Transverse colon (tissue), 3 donors: ENCODE measurements around the gene NECTIN1.

Source experiments
- POLR2A ChIP-seq: fragments of 450-650 bp; IDR thresholded peaks from one replicate; pipeline ENCODE4 v1.6.1; 2016; ENCODE audit warnings: antibody characterized with exemption, mild to moderate bottlenecking, moderate library complexity
- TF ChIP-seq, protein P1 (sequence below), 5 experiments: fragments of 200-600 bp in 3 of 5; fragments of 450-650 bp in 2 of 5; sonication (generic) in 3 of 5; IDR thresholded peaks; 1 replicate in 2 of 5; 2 replicates in 3 of 5; pipeline ENCODE4 v1.5.1; 2016 to 2017; ENCODE audit warnings: antibody characterized with exemption in 5 of 5, inconsistent platforms in 3 of 5, mild to moderate bottlenecking in 2 of 5, moderate library complexity in 1 of 5

DNA sequence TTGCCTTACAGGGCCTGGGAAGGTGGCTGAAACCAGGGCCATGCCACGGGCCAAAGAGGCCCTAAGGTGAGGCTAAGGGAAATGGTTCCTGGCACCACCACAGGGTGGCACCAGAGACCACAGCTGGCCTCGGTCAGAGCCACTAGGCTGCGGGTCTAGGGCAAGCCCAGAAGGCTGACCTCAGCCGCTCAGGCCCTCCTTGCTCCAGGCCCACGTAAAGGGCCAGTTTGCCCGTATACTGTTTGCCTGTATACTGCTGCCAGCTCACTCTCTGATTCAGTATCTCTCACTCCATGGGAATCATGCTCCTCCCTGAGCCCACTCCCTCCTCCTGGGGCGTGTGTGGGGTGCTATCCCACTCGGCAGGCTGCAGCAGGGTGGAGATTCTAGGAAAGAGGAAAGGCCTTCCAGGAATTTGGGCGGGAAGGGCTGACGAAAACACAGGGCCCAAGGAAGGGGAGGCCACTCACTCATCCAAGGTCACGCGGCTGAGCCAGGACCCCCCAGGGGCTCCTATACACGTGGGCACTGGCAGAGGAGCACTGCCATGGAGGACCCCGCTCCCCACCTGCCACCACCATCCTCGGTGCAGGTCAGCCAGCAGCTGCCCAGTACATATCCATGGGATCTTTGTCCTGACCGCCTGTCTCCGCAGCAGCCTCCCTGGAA lies 62.4 kb downstream of the NECTIN1 start:
- TF ChIP-seq, protein P1, sequence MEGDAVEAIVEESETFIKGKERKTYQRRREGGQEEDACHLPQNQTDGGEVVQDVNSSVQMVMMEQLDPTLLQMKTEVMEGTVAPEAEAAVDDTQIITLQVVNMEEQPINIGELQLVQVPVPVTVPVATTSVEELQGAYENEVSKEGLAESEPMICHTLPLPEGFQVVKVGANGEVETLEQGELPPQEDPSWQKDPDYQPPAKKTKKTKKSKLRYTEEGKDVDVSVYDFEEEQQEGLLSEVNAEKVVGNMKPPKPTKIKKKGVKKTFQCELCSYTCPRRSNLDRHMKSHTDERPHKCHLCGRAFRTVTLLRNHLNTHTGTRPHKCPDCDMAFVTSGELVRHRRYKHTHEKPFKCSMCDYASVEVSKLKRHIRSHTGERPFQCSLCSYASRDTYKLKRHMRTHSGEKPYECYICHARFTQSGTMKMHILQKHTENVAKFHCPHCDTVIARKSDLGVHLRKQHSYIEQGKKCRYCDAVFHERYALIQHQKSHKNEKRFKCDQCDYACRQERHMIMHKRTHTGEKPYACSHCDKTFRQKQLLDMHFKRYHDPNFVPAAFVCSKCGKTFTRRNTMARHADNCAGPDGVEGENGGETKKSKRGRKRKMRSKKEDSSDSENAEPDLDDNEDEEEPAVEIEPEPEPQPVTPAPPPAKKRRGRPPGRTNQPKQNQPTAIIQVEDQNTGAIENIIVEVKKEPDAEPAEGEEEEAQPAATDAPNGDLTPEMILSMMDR (IDR thresholded peaks at IDR 0.05) = peak; percentile 93 to 95 (median 93)
- TF ChIP-seq POLR2A = no peak
